ENCODE results near the gene SERPINA10. TPM values are rescaled to one million over a fixed set of nuclear protein-coding genes. Genes with fewer than 3 reads are reported as not detected.

Gene SERPINA10
- total and polyA plus RNA-seq, 10 of the 15 experiments (the other 5 are each of a cell fraction or from before 2014, with no cell fraction given), result not detected

GRCh38 chr14:94342334-94342934, 49.4 kb upstream of the SERPINA10 start:
- H3K4me3 ChIP-seq, result no peak overlapping the region
- H3K9ac ChIP-seq (ENCODE audit: control insufficient read depth, insufficient read depth, low read length), result no peak overlapping the region
- H3K27me3 ChIP-seq (replicated peaks in 1 of 2; ENCODE audit: control insufficient read depth in 2 of 2, insufficient read depth in 2 of 2, low read length in 1 of 2), result no peaks in the 10 kb centered on the region
- in situ Hi-C loops (cut with MboI) (no loop called here), intact Hi-C loops (cut with micrococcal nuclease; ENCODE audit: unreplicated experiment) (no loop called here)
- no peaks in the 10 kb centered on the region for H3K36me3 ChIP-seq (ENCODE audit: control insufficient read depth in 2 of 2, insufficient read depth in 2 of 2, low read length in 1 of 2)
- no peaks in the 10 kb centered on the region for H4K20me1 ChIP-seq (ENCODE audit: control insufficient read depth, insufficient read depth)
- TF ChIP-seq BCL11A (IDR thresholded peaks at IDR 0.05; ENCODE audit: low read depth, low read length) (no peak), RAD51 (IDR thresholded peaks at IDR 0.05) (no peak), PML (IDR thresholded peaks at IDR 0.05; ENCODE audit: low read length) (no peak), RCOR1 (conservative IDR thresholded peaks at IDR 0.05; ENCODE audit: low read depth, low read length) (no peak), NFXL1 (IDR thresholded peaks at IDR 0.05; ENCODE audit: borderline replicate concordance) (no peak)
- TF ChIP-seq, protein P1, sequence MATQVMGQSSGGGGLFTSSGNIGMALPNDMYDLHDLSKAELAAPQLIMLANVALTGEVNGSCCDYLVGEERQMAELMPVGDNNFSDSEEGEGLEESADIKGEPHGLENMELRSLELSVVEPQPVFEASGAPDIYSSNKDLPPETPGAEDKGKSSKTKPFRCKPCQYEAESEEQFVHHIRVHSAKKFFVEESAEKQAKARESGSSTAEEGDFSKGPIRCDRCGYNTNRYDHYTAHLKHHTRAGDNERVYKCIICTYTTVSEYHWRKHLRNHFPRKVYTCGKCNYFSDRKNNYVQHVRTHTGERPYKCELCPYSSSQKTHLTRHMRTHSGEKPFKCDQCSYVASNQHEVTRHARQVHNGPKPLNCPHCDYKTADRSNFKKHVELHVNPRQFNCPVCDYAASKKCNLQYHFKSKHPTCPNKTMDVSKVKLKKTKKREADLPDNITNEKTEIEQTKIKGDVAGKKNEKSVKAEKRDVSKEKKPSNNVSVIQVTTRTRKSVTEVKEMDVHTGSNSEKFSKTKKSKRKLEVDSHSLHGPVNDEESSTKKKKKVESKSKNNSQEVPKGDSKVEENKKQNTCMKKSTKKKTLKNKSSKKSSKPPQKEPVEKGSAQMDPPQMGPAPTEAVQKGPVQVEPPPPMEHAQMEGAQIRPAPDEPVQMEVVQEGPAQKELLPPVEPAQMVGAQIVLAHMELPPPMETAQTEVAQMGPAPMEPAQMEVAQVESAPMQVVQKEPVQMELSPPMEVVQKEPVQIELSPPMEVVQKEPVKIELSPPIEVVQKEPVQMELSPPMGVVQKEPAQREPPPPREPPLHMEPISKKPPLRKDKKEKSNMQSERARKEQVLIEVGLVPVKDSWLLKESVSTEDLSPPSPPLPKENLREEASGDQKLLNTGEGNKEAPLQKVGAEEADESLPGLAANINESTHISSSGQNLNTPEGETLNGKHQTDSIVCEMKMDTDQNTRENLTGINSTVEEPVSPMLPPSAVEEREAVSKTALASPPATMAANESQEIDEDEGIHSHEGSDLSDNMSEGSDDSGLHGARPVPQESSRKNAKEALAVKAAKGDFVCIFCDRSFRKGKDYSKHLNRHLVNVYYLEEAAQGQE (IDR thresholded peaks at IDR 0.05; ENCODE audit: low read depth, low read length), result no peak
- RAD21 ChIA-PET (ENCODE audit: unreplicated experiment), result no interaction called here
- BruUV-seq (replicated peaks), result no TSS peak
- H2AFZ ChIP-seq (ENCODE audit: control insufficient read depth, low read depth, low read length), result peak overlapping the region; percentile 24
- H3K79me2 ChIP-seq (ENCODE audit: control insufficient read depth, insufficient read depth, low read length), result no peaks in the 10 kb centered on the region
- DNase-seq (ENCODE audit: low read depth, low spot score) (no peak), FAIRE-seq (no peak), ATAC-seq (no peak)
- POLR2A ChIA-PET, result no interaction called here
- peaks cover 11% of the 10 kb centered on the region for H3K9me3 ChIP-seq (replicated peaks; ENCODE audit: control insufficient read depth, insufficient read depth, low read length)
- H3K4me1 ChIP-seq (ENCODE audit: control insufficient read depth, insufficient read depth, low read length), result peaks cover 21% of the 10 kb centered on the region
- H3K4me2 ChIP-seq (ENCODE audit: control insufficient read depth, insufficient read depth), result no peak overlapping the region
- SMC1A ChIA-PET (ENCODE audit: uncharacterized antibody, unreplicated experiment), result no interaction called here
- H3K27ac ChIP-seq (ENCODE audit: control insufficient read depth, insufficient read depth), result no peak overlapping the region
- WGBS (ENCODE audit: insufficient coverage, insufficient replicate concordance, low lambda C conversion rate, missing lambda C conversion rate), result 12% methylated on average over 2 of the region's 2 CpGs
- CTCF ChIA-PET, result no interaction called here

Measured in GM12878 (cell line).